Suppressor macrophage (primary cell): ENCODE measurements around the gene ISM1.

ENCODE experiments used
- DNase-seq, 4 experiments: peaks; one replicate each; pipeline ENCODE4 v3.0.0-alpha.2; 2020 to 2022

The ISM1 gene

GRCh38 chr20:13283869-13284829, 63.1 kb downstream of the ISM1 start:
- no peak for DNase-seq

GRCh38 chr20:13284830-13285229, 63.8 kb downstream of the ISM1 start:
- no peak for DNase-seq

- no peak for DNase-seq
Measured at GRCh38 chr20:13285408-13285807, 64.3 kb downstream of the ISM1 start.

GRCh38 chr20:13286052-13286451, 65.0 kb downstream of the ISM1 start:
- no peak for DNase-seq

- DNase-seq: no peak
Measured at GRCh38 chr20:13286607-13287006, 65.5 kb downstream of the ISM1 start.

- DNase-seq: no peak
Measured at GRCh38 chr20:13288357-13288756, 67.3 kb downstream of the ISM1 start.

GRCh38 chr20:13289031-13289430, 68.0 kb downstream of the ISM1 start:
- no peak for DNase-seq

- DNase-seq: no peak
Measured at GRCh38 chr20:13290724-13291123, 69.7 kb downstream of the ISM1 start.

- DNase-seq: no peak
Measured at GRCh38 chr20:13291157-13291556, 70.1 kb downstream of the ISM1 start.

- no peak for DNase-seq
Measured at GRCh38 chr20:13292201-13292885, 71.3 kb downstream of the ISM1 start.

- no peak for DNase-seq
Measured at GRCh38 chr20:13294522-13294921, 73.4 kb downstream of the ISM1 start.

GRCh38 chr20:13295637-13296036, 74.6 kb downstream of the ISM1 start:
- peak in 1 of 4 experiments; percentile 3 for DNase-seq

- DNase-seq: no peak
Measured at GRCh38 chr20:13296070-13296469, 75.0 kb downstream of the ISM1 start.

GRCh38 chr20:13297147-13297899, 76.2 kb downstream of the ISM1 start:
- DNase-seq: no peak

GRCh38 chr20:13298692-13299373, 77.8 kb downstream of the ISM1 start:
- no peak for DNase-seq

- DNase-seq: no peak
Measured at GRCh38 chr20:13299401-13299800, 78.3 kb downstream of the ISM1 start.

- no peak for DNase-seq
Measured at GRCh38 chr20:13301596-13301995, 80.5 kb downstream of the ISM1 start.

- peak; percentile 28 to 57 (median 43) for DNase-seq
Measured at GRCh38 chr20:13302647-13303450, 81.8 kb downstream of the ISM1 start.

- DNase-seq: no peak
Measured at GRCh38 chr20:13305284-13305683, 84.2 kb downstream of the ISM1 start.

GRCh38 chr20:13307562-13308163, 86.6 kb downstream of the ISM1 start:
- DNase-seq: no peak

- DNase-seq: no peak
Measured at GRCh38 chr20:13312300-13312699, 91.2 kb downstream of the ISM1 start.
